ENCODE data around the gene SLC24A3. TPM values are rescaled to one million over a fixed set of nuclear protein-coding genes. Genes with fewer than 3 reads are reported as not detected.

The SLC24A3 gene
- total and polyA plus RNA-seq, 11 donors = 0.26 to 3.9 (median 0.77) TPM

GRCh38 chr20:19257865-19258264 is 45.4 kb downstream of the SLC24A3 start:
- intact Hi-C loops (cut with DNase I) = no loop called here
- WGBS, 4 donors = 75 to 81% (median 77%) methylated on average over 6 of the region's 6 CpGs
- no peak for ATAC-seq

GRCh38 chr20:19259141-19259591 is 46.7 kb downstream of the SLC24A3 start:
- Histone ChIP-seq H3K27ac (no peak overlapping the region), H3K27me3 (no peaks in the 10 kb centered on the region), H3K9me3 (no peaks in the 10 kb centered on the region), H3K36me3 (no peaks in the 10 kb centered on the region), H3K4me1 (peaks cover 0 to 11% (median 0%) of the 10 kb centered on the region in 12 donors), H3K4me3 (no peak overlapping the region)
- TF ChIP-seq CTCF (IDR thresholded peaks at IDR 0.05) (no peak), POLR2A (IDR thresholded peaks at IDR 0.05) (no peak)
- intact Hi-C loops (cut with DNase I) = no loop called here
- no peak for DNase-seq
- WGBS, 4 donors = 80 to 82% (median 81%) methylated on average over 7 of the region's 7 CpGs
- no peak for ATAC-seq

More at GRCh38 chr20:19257865-19258264, 45.4 kb downstream of the SLC24A3 start:
- H3K9me3 ChIP-seq = no peaks in the 10 kb centered on the region
- DNase-seq = no peak
- peaks cover 0 to 17% (median 0%) of the 10 kb centered on the region in 12 donors for H3K4me1 ChIP-seq
- H3K4me3 ChIP-seq = no peak overlapping the region
- no peak overlapping the region for H3K27ac ChIP-seq
- no peaks in the 10 kb centered on the region for H3K36me3 ChIP-seq
- no peaks in the 10 kb centered on the region for H3K27me3 ChIP-seq
- TF ChIP-seq CTCF (IDR thresholded peaks at IDR 0.05) = no peak
- TF ChIP-seq POLR2A (IDR thresholded peaks at IDR 0.05) = no peak

- no peaks in the 10 kb centered on the region for H3K9me3 ChIP-seq
- H3K27ac ChIP-seq = no peak overlapping the region
- 51 to 68% (median 63%) methylated on average over 9 of the region's 9 CpGs for WGBS, 4 donors
- no peaks in the 10 kb centered on the region for H3K27me3 ChIP-seq
- no peak for TF ChIP-seq POLR2A (IDR thresholded peaks at IDR 0.05)
- TF ChIP-seq CTCF (IDR thresholded peaks at IDR 0.05) = no peak
- intact Hi-C loops (cut with DNase I) = no loop called here
- H3K36me3 ChIP-seq = no peaks in the 10 kb centered on the region
- DNase-seq = no peak
- ATAC-seq = no peak
- H3K4me3 ChIP-seq = no peak overlapping the region
- peaks cover 0 to 8% (median 0%) of the 10 kb centered on the region in 12 donors for H3K4me1 ChIP-seq
Observed at GRCh38 chr20:19260412-19261090, 48.1 kb downstream of the SLC24A3 start.

- no peaks in the 10 kb centered on the region for H3K9me3 ChIP-seq
- peaks cover 0 to 3% (median 0%) of the 10 kb centered on the region in 12 donors for H3K4me1 ChIP-seq
- no peaks in the 10 kb centered on the region for H3K36me3 ChIP-seq
- intact Hi-C loops (cut with DNase I) = no loop called here
- no peak overlapping the region for H3K4me3 ChIP-seq
- ATAC-seq = no peak
- 86 to 92% (median 91%) methylated on average over 7 of the region's 7 CpGs for WGBS, 4 donors
- H3K27ac ChIP-seq = no peak overlapping the region
- DNase-seq = no peak
- TF ChIP-seq CTCF (IDR thresholded peaks at IDR 0.05) = no peak
- TF ChIP-seq POLR2A (IDR thresholded peaks at IDR 0.05) = no peak
- peaks cover 0 to 3% (median 0%) of the 10 kb centered on the region in 9 donors for H3K27me3 ChIP-seq
Observed at GRCh38 chr20:19264191-19264590, 51.7 kb downstream of the SLC24A3 start.

Data from heart left ventricle (tissue), 16 donors.